Endodermal cell (in vitro differentiated cells): ENCODE measurements around the gene DOCK2. TPM values are rescaled to one million over a fixed set of nuclear protein-coding genes. Genes with fewer than 3 reads are reported as not detected.

Experiments used
- DNase-seq: peaks from one replicate; pipeline ENCODE4 v3.0.0-alpha.2; 2017
- H3K27ac ChIP-seq: 2 replicates; pipeline ENCODE4 v1.5.1; 2013; ENCODE audit warnings: mild to moderate bottlenecking, low read depth, low read length, moderate library complexity
- H3K27me3 ChIP-seq: 2 replicates; pipeline ENCODE4 v1.6.1; 2013; ENCODE audit warnings: mild to moderate bottlenecking, low read length, moderate library complexity; ENCODE audit not compliant: insufficient read depth, control insufficient read depth, poor library complexity, severe bottlenecking
- H3K36me3 ChIP-seq: 2 replicates; pipeline ENCODE4 v1.7.0; 2013; ENCODE audit warnings: mild to moderate bottlenecking, low read length, moderate library complexity; ENCODE audit not compliant: control insufficient read depth, insufficient read depth
- H3K4me1 ChIP-seq: one replicate; pipeline ENCODE4 v1.7.0; 2013; ENCODE audit warnings: low read length; ENCODE audit not compliant: control insufficient read depth, insufficient read depth
- H3K4me3 ChIP-seq: 2 replicates; pipeline ENCODE4 v1.5.1; 2013; ENCODE audit warnings: mild to moderate bottlenecking, low read length, moderate library complexity
- H3K9ac ChIP-seq: 2 replicates; pipeline ENCODE4 v1.6.1; 2013; ENCODE audit warnings: mild to moderate bottlenecking, low read length, moderate library complexity; ENCODE audit not compliant: poor library complexity, severe bottlenecking; ENCODE audit errors: extremely low read depth
- H3K9me3 ChIP-seq: 2 replicates; pipeline ENCODE4 v1.6.1; 2013; ENCODE audit warnings: mild to moderate bottlenecking, low read length, moderate library complexity; ENCODE audit not compliant: control insufficient read depth
- H3K27ac Mint-ChIP-seq: 2 replicates; pipeline ENCODE4 v1.8.0; 2020; ENCODE audit warnings: mixed read lengths
- H3K27me3 Mint-ChIP-seq: 2 replicates; pipeline ENCODE4 v1.8.0; 2021; ENCODE audit warnings: mild to moderate bottlenecking, mixed read lengths; ENCODE audit not compliant: insufficient read depth
- H3K36me3 Mint-ChIP-seq: 2 replicates; pipeline ENCODE4 v1.8.0; 2020; ENCODE audit warnings: low read depth, mixed read lengths
- H3K4me1 Mint-ChIP-seq: 2 replicates; pipeline ENCODE4 v1.8.0; 2020; ENCODE audit warnings: mixed read lengths
- H3K4me3 Mint-ChIP-seq: 2 replicates; pipeline ENCODE4 v1.8.0; 2020; ENCODE audit warnings: mild to moderate bottlenecking, moderate library complexity, mixed read lengths
- H3K9me3 Mint-ChIP-seq: 2 replicates; pipeline ENCODE4 v1.8.0; 2020; ENCODE audit warnings: mild to moderate bottlenecking, mixed read lengths
- WGBS, 2 experiments: methylation state at CpG; one replicate each; pipeline versions ENCODE4 v1.1.5 to v1.1.7; 2013; ENCODE audit warnings: missing lambda C conversion rate in 2 of 2, mixed read lengths in 1 of 2; ENCODE audit not compliant: insufficient coverage in 1 of 2, insufficient read length in 1 of 2; 5-methylcytosine and 5-hydroxymethylcytosine counted together
- total RNA-seq, 2 donors: library from RNA; stranded (reverse); fragmentation: NEBNext Ultra II Directional in 1 of 2; extraction: Animal tissue kit (Norgen Biotek cat#: 25700) in 1 of 2; gene quantifications; 2 replicates in 1 of 2; 3 replicates in 1 of 2; pipeline ENCODE4 v1.2.1, GENCODE V29; 2021
- TF ChIP-seq, protein P1 (sequence below): fragments of 200-600 bp; sonication (generic); conservative IDR thresholded peaks from 2 replicates; pipeline ENCODE4 v1.5.0; 2021; ENCODE audit warnings: antibody characterized with exemption, mild to moderate bottlenecking

The DOCK2 gene
- total RNA-seq, 2 donors from 2014 or later, result 2.6 to 3.9 TPM

DNA sequence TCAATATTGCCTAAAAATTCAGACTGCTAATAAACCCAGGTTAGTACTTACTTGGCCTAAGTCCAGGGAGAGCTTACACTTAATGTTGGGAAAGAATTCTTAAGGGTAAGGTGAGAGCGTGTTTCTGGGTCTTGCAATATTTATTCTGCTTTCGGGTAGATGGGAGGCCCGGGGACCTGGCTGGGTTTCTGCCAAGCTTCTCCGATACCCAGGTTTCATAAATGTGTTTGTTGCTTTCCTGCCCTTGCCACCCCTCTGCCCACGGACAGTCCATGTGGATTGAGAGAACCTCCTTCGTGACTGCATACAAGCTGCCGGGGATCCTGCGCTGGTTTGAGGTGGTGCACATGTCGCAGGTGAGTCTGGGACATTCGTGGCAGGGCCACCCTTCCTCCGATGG lies 420.2 kb downstream of the DOCK2 start:
- Histone ChIP-seq H3K27ac (no peak overlapping the region), H3K9ac (no peak overlapping the region), H3K27me3 (no peaks in the 10 kb centered on the region), H3K4me3 (no peak overlapping the region), H3K4me1 (no peaks in the 10 kb centered on the region), H3K9me3 (no peaks in the 10 kb centered on the region), H3K36me3 (no peaks in the 10 kb centered on the region)
- H3K27ac Mint-ChIP-seq, result no peak overlapping the region
- DNase-seq, result peak; percentile 23
- H3K36me3 Mint-ChIP-seq, result no peaks in the 10 kb centered on the region
- 92 to 97% methylated on average over 11 of the region's 11 CpGs for WGBS, 2 experiments
- H3K4me3 Mint-ChIP-seq, result no peak overlapping the region
- no peaks in the 10 kb centered on the region for H3K9me3 Mint-ChIP-seq
- no peaks in the 10 kb centered on the region for H3K27me3 Mint-ChIP-seq
- TF ChIP-seq, protein P1, sequence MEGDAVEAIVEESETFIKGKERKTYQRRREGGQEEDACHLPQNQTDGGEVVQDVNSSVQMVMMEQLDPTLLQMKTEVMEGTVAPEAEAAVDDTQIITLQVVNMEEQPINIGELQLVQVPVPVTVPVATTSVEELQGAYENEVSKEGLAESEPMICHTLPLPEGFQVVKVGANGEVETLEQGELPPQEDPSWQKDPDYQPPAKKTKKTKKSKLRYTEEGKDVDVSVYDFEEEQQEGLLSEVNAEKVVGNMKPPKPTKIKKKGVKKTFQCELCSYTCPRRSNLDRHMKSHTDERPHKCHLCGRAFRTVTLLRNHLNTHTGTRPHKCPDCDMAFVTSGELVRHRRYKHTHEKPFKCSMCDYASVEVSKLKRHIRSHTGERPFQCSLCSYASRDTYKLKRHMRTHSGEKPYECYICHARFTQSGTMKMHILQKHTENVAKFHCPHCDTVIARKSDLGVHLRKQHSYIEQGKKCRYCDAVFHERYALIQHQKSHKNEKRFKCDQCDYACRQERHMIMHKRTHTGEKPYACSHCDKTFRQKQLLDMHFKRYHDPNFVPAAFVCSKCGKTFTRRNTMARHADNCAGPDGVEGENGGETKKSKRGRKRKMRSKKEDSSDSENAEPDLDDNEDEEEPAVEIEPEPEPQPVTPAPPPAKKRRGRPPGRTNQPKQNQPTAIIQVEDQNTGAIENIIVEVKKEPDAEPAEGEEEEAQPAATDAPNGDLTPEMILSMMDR, result no peak
- H3K4me1 Mint-ChIP-seq, result no peaks in the 10 kb centered on the region

DNA sequence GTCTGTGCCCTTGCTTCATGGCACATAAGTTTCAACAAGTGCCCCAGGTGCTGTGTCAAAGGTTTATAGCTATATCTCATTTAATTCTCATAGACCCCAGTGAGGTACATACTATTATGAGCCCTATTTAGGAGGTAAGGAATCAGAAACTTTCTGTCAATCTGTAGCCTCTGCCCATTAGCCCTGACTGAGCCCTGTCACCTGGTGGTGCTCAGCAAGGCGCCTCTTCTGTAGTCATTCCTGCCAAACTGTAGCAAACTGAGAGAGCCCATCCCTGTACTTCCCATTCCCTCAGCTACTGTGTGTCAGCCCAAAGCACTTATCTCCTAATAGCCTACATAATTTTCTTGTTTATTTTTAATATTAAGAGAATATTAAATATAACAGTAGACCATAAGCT lies 422.1 kb downstream of the DOCK2 start:
- Histone ChIP-seq H3K4me1 (no peaks in the 10 kb centered on the region), H3K9ac (no peak overlapping the region), H3K27ac (no peak overlapping the region), H3K27me3 (no peaks in the 10 kb centered on the region), H3K9me3 (no peaks in the 10 kb centered on the region), H3K4me3 (no peak overlapping the region), H3K36me3 (no peaks in the 10 kb centered on the region)
- TF ChIP-seq, protein P1, result no peak
- no peaks in the 10 kb centered on the region for H3K36me3 Mint-ChIP-seq
- WGBS, 2 experiments, result 98 to 100% methylated on average over 1 of the region's 1 CpG
- no peaks in the 10 kb centered on the region for H3K9me3 Mint-ChIP-seq
- no peak overlapping the region for H3K27ac Mint-ChIP-seq
- H3K4me3 Mint-ChIP-seq, result no peak overlapping the region
- DNase-seq, result no peak
- H3K27me3 Mint-ChIP-seq, result no peaks in the 10 kb centered on the region
- no peaks in the 10 kb centered on the region for H3K4me1 Mint-ChIP-seq

DNA sequence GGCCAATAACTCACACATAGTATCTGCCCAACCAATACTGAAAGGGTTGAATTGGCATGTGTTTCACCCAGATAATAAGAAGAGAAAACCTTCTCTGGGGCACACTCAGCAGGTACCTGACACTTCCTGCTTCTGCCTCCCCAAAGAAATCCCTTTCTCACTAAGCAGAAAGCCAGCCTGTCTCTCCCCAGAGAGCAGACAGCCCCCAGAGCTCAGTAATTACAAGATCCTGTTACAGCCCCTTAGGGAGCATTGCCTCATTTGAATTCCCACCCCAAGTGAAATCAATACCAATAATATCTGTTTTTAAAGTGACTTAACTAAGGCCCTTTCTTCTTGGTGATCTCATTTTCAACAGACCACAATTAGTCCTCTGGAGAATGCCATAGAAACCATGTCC lies 430.1 kb downstream of the DOCK2 start:
- H3K4me1 ChIP-seq, result no peaks in the 10 kb centered on the region
- Mint-ChIP-seq H3K27me3 (no peaks in the 10 kb centered on the region), H3K36me3 (no peaks in the 10 kb centered on the region), H3K27ac (no peak overlapping the region), H3K4me3 (no peak overlapping the region), H3K4me1 (peaks cover 5% of the 10 kb centered on the region), H3K9me3 (no peaks in the 10 kb centered on the region)
- H3K36me3 ChIP-seq, result no peaks in the 10 kb centered on the region
- TF ChIP-seq, protein P1, result no peak
- H3K9ac ChIP-seq, result no peak overlapping the region
- no peak overlapping the region for H3K27ac ChIP-seq
- no peaks in the 10 kb centered on the region for H3K9me3 ChIP-seq
- H3K4me3 ChIP-seq, result no peak overlapping the region
- no peaks in the 10 kb centered on the region for H3K27me3 ChIP-seq
- DNase-seq, result no peak
